SK-N-MC (cell line): ENCODE data around the gene BPIFB2.

Experiments
- EZH2 ChIP-seq: fragments of 200-600 bp; sonication (generic); IDR thresholded peaks from one replicate; pipeline ENCODE4 v1.6.1; 2017; ENCODE audit warnings: antibody characterized with exemption
- FOXP2 ChIP-seq: optimal IDR thresholded peaks from 2 replicates; pipeline ENCODE3; 2011; ENCODE audit warnings: mild to moderate bottlenecking, moderate library complexity; ENCODE audit not compliant: insufficient read depth; ENCODE audit errors: extremely low read length, control extremely low read depth
- POLR2AphosphoS5 ChIP-seq: IDR thresholded peaks from 2 replicates; pipeline ENCODE4 v1.6.1; 2012; ENCODE audit warnings: mild to moderate bottlenecking, low read depth, low read length, borderline replicate concordance

- TF ChIP-seq EZH2 (no peak), POLR2AphosphoS5 (no peak), FOXP2 (no peak)
Observed at GRCh38 chr20:33054791-33055190, 47.3 kb downstream of the BPIFB2 start.
